Measurements from ENCODE around the gene SGCD.

The SGCD gene

DNA sequence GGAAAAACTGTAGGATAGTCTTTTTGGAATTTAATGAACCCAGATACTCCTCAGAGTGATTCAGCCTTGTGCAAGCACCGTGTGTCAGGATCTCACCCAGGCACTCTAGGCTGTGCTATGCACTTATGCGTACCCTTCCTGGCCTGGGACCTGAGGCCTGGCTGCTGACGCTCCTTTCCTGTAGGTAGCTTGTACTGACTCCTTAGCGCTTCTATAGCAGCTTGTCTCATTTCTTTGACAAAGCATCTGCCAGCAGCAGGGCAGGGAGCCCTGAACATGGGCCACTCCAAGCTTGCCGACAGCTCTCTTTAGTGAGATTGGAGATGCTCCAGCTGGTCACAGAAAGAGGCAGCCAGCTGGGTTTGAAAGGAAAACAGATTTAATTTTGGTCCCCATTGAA is 147.3 kb downstream of the SGCD start:
- H3K4me3 ChIP-seq (ENCODE audit: low read depth, low read length): no peak overlapping the region
- in situ Hi-C loops (cut with HindIII; ENCODE audit: low sequenced_read_pairs): no loop called here
- TF ChIP-seq, protein P1, sequence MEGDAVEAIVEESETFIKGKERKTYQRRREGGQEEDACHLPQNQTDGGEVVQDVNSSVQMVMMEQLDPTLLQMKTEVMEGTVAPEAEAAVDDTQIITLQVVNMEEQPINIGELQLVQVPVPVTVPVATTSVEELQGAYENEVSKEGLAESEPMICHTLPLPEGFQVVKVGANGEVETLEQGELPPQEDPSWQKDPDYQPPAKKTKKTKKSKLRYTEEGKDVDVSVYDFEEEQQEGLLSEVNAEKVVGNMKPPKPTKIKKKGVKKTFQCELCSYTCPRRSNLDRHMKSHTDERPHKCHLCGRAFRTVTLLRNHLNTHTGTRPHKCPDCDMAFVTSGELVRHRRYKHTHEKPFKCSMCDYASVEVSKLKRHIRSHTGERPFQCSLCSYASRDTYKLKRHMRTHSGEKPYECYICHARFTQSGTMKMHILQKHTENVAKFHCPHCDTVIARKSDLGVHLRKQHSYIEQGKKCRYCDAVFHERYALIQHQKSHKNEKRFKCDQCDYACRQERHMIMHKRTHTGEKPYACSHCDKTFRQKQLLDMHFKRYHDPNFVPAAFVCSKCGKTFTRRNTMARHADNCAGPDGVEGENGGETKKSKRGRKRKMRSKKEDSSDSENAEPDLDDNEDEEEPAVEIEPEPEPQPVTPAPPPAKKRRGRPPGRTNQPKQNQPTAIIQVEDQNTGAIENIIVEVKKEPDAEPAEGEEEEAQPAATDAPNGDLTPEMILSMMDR (IDR thresholded peaks at IDR 0.05; ENCODE audit: low read depth, low read length): no peak
- peak; percentile 12 for DNase-seq (ENCODE audit: low read depth, low spot score)

DNA sequence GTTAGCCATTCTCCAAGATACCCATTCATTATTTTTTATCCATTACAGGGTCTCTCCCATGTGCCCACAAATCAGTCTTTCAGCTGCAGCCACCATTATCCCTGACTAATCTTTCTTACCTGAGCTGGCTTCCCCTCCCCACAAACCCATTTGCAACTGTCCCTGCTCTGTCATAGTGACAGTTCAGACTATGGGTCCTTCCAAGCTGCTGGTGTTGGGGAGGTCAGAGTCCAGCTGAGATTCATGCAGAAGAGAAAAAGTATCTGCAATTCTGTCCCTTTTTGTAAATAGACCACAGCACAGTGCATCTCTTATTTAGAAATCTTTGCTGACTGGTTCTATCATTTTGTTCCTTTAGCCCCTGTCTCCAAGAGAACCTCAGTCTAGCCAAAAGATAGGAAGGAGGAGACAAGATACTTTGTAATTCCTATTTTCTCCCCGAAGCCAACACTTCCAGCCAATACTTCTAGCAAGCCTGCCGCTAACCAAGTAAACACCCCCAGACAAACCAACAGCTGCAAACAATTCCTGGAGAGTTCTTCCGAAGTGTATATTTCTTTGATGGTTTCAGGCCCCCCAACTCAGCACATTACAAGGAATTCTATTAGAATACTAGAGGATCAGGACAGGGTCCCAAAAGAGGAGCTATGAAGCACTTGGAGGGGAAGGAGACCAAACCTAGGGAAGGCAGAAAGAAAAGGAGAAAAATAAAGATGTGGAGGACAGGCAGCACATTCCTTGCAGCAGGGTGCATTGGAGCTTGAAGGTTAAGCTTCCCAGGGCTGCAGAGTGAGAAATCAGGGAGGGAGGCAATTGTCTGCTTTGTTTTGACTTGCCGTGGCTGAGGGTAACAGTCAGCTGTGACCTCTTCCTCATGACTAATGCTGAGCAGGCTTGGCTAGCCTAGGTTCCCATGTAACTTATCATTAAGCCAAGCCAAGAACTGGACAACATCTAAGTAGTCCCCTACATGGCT is 148.5 kb downstream of the SGCD start:
- no peak overlapping the region for H3K4me3 ChIP-seq (ENCODE audit: low read depth, low read length)
- in situ Hi-C loops (cut with HindIII; ENCODE audit: low sequenced_read_pairs): no loop called here
- peak; percentile 90 for DNase-seq (ENCODE audit: low read depth, low spot score)
- TF ChIP-seq, protein P1 (IDR thresholded peaks at IDR 0.05; ENCODE audit: low read depth, low read length): no peak

DNA sequence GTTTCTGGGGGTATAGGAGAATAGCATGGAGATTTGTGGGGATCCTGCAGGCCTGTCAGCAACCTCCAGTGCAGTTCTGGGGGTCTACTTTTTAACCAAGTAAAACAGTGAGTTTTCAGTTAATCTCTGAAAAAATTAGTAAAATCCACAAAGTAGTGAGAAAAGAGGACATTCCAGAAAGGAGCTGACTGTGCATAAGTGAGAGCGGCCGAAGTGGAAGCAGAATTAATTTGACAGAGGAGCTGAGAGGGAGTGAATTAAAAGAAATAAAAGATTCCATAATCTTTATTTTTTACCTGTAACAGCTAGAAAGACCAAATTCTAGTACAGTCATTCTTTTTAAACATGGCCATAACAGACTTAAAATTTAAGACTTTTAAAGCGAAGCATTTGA is 149.2 kb downstream of the SGCD start:
- DNase-seq (ENCODE audit: low read depth, low spot score): no peak
- in situ Hi-C loops (cut with HindIII; ENCODE audit: low sequenced_read_pairs): no loop called here
- H3K4me3 ChIP-seq (ENCODE audit: low read depth, low read length): no peak overlapping the region
- TF ChIP-seq, protein P1 (IDR thresholded peaks at IDR 0.05; ENCODE audit: low read depth, low read length): no peak

DNA sequence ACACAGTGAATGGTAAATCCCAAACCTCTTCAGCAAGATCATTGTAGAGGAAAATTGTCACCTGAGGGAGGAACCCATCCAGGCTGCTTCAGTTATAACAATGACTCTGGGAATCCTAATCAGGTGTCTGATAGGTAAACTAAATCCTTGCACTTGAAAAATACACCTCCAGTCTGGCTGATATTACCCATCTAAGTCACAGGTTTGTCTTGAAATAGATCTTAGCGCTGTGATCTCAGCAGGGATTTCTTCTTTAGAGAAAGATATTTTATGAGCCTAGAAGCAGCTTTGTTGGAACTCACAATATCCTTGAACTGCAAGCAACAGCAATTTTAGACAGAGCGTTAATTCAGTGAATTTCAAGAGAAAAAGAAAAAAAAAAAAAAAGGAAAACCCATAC is 149.7 kb downstream of the SGCD start:
- no peak overlapping the region for H3K4me3 ChIP-seq (ENCODE audit: low read depth, low read length)
- TF ChIP-seq, protein P1 (IDR thresholded peaks at IDR 0.05; ENCODE audit: low read depth, low read length): no peak
- no peak for DNase-seq (ENCODE audit: low read depth, low spot score)
- in situ Hi-C loops (cut with HindIII; ENCODE audit: low sequenced_read_pairs): no loop called here

DNA sequence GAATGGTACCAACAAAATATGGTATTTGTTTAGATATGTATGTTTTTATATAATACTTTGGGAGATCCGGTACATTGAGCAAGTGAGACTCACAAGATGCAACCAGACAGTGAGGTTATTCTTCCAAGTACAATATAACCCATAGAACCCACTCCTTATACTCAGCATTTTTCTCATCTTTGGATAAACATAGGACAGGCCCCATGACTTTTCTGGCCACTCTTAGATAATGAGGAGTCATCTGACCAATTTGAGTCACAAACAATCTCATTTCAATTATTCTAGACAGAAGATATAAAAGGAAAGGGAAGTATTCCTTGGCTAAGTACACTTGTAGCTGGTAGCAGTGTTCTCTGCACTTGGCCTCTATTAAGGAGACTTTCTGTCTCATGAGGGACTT is 150.2 kb downstream of the SGCD start:
- DNase-seq (ENCODE audit: low read depth, low spot score): no peak
- in situ Hi-C loops (cut with HindIII; ENCODE audit: low sequenced_read_pairs): no loop called here
- TF ChIP-seq, protein P1 (IDR thresholded peaks at IDR 0.05; ENCODE audit: low read depth, low read length): no peak
- no peak overlapping the region for H3K4me3 ChIP-seq (ENCODE audit: low read depth, low read length)

DNA sequence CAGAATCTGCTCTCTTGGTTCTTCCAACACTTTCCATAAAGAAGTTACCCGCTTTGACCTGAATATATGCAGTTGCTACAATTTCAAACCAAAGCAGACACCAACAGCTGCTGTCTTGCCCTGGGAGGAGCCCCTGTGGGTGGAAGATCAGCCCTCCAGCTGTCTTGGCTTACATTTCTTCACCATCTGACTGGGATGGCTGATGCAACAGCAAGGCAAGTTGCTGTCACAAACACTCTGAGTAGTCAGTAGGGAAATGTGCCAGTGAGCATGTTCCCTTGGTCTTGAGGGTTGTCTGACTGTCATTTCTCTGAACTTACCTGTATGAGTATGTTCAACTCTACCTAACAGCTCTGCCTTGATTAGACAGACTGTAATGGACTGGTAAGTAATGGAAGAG is 152.9 kb downstream of the SGCD start:
- peak; percentile 68 for DNase-seq (ENCODE audit: low read depth, low spot score)
- H3K4me3 ChIP-seq (ENCODE audit: low read depth, low read length): no peak overlapping the region
- in situ Hi-C loops (cut with HindIII; ENCODE audit: low sequenced_read_pairs): no loop called here
- TF ChIP-seq, protein P1 (IDR thresholded peaks at IDR 0.05; ENCODE audit: low read depth, low read length): no peak

All from astrocyte of the spinal cord (primary cell).